ENCODE data around the gene PCP2.

Gene PCP2

GRCh38 chr19:7633698-7634097, at the start of gene PCP2:
TSS of gene PCP2 (minus strand) at chr19:7633719. CDS start at chr19:7633457, 262 bp downstream.
- no peak for DNase-seq

DNA sequence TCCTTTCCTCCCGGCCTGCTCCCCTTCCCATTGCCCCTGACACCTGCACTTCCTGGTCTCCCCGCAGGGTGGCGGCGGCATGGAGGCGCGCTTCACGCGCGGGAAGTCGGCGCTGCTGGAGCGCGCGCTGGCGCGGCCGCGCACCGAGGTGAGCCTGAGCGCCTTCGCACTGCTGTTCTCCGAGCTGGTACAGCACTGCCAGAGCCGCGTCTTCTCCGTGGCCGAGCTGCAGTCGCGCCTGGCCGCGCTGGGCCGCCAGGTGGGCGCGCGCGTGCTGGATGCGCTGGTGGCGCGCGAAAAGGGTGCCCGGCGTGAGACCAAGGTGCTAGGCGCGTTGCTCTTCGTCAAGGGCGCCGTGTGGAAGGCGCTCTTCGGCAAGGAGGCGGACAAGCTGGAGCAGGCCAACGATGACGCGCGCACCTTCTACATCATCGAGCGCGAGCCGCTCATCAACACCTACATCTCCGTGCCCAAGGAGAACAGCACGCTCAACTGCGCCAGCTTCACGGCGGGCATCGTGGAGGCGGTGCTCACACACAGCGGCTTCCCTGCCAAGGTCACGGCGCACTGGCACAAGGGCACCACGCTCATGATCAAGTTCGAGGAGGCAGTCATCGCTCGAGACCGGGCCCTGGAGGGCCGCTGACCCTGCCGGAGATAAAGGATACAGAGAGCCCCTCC, 48.8 kb upstream of the PCP2 start:
- no peak for DNase-seq

DNA sequence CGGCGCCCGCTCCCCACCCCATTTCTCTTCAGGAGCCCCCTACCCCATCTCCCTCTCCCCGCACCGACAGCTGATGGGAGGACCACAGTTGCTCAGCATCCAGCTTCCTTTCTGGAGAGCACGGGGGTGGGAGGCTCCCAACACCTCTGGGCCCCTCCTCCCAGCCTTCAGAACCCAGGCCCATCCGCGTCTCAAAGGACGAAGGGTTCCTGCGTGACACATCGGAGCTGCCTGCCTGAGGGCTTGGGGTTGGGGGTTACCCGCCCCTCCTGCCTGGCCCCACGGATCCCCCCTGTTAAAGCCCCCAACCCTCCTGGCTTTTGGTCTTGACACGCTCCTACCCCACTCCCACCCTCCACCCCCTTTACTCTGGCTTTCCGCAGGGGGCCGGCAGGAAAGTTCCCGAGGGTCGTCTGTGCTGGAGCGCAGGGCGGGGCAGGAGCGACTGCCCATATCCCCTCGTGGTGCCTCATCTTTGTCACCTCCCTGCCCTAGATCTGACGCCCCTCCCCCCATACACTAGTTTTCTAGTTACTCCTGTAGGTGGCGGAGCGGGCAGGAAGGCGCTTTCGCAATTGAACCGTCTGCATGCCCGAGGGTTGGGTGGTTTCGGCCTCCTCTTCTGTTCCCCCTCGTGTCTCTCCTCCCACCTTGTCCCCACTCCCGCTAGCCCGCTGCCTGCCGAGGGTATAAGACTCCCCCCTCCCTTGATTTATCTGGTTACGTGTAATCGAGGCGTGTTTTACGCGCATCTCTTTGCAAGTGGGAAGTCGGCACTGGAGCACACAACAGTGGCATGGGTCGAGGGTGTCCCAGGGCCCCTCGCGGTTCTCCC, 48.0 kb upstream of the PCP2 start:
- no peak for DNase-seq

DNA sequence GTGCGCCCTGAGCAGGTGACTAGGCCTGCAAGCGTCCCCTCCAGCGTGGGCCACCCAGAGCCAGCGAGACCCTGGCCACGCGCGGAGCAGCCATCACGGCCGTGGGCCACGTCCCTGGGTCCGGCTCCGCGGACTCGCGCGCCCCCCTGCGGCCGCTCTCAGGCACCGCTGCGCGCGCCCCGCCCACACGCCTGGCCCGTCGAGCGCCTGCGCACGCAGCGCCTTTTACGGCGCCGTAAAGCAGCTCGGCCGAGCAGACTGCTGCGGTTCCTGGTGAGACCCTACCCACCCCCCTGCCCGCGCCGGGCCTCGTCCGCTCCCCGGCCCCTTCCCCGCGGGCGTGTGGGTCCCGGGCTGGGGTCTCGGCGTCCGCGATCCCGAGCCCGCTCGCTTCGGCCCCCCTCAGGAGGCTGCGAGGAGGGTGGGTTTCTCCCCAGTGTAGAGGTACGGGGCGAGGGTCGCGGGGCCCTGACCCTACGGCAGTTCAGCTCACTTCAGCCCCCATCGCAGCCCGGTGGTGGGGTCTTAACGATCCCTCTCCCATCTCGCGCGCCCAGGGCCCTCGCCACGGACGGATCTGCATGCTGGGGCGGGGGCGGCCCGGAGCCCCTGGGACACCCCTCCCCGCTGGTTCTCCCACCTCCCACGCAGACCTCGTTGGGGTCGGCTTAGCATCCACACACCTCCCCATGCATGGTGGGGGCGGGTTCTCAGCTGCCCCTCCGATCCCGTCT, 47.3 kb upstream of the PCP2 start, which contains the start of gene TRAPPC5:
TSS of gene TRAPPC5 (plus strand) at position 228 of the 734 bp plus-strand sequence. CDS start 1,421 bp downstream, outside the sequence.
- DNase-seq, result peak; percentile 80

DNA sequence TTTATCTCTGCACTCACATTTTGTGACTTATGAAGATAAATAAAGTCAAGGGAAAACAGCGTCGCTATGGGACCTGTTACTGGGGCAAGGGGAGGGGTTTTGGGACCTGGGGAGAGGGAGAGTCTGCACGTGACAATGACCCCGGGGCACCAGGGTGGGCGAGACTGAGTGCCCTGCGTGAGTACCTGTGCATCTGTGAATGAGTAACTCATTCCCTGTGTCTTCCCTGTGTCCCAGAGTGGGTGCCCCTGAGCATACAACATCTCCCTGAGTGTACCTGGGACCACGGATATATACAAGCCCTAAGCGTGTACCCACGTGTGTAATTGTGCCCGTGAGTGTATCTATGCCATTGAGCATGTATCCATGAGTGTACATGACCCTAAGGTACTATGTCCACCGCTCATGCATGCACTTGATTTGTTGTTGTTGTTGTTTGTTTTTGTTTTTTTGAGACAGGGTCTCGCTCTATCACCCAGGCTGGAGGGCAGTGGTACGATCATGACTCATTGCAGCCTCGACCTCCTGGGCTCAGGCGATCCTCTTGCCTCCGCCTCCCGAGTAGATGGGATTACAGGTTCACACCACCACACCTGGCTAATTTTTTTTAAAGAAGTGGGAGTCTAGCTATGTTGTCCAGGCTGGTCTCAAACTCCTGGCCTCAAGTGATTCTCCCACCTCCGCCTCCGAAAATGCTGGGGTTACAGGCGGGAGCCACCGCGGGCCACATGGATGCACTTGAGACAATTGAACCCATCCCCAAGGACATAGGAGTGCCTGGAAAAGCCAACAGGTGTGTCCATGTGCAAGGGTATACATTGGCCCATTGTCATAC, 46.5 kb upstream of the PCP2 start:
- DNase-seq, result no peak

DNA sequence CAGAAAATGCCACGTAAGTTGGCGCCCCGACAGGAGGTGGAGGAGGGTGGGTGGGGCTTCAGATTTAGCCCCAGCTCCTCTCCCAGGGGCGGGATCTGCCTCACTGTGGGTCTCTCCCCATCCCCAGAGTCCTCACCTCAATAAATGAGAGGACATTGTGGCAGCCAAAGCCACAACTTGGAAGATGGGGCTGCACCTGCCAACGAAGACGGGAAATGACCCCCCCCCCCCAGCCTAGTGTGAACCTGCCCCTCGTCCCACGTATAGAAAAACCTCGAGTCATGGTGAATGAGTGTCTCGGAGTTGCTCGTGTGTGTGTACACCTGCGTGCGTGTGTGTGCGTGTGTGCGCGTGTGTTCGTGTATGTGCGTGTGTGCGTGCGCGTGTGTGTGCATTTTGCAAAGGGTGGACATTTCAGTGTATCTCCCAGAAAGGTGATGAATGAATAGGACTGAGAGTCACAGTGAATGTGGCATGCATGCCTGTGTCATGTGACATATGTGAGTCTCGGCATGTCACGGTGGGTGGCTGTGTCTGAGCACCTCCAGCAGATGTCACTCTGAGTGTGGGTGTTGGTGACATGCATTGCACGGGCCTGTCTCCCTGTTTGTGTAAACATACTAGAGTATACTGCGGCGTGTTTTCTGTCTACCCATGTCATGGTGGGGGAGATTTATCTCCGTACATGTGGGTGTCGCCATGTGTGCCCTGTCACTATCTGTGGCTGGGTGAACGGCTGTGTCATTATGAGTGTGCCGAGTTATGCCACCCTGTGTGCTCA, 45.6 kb upstream of the PCP2 start:
- DNase-seq, result no peak

DNA sequence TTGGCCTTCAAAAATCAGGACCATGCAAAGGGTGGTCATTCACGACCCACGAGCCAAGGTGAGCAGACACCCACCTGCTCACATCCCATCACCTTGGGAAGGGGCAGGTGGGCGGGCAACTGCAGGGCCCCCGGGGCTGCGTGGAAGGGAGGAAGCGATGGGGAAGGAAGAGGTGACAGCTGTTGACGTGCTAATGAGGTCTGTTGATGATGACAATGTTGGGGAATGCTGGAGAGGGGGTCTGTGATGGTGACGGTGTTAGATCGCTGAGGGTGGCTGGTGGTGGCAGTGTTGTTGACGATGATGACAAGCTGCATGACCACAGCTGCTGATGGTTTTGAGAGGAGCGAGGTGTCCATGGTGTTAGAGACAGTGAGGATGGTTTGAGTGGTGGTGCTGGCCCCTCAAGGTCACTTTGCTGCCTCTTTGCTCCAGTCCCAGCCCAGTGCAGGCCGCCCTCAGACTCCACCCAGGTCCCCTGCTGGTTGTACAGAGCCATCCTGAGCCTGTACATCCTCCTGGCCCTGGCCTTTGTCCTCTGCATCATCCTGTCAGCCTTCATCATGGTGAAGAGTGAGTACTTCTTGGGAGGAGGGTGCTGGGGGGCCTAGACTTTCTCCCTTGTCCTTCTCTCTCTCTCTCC, 44.3 kb upstream of the PCP2 start:
- no peak for DNase-seq

DNA sequence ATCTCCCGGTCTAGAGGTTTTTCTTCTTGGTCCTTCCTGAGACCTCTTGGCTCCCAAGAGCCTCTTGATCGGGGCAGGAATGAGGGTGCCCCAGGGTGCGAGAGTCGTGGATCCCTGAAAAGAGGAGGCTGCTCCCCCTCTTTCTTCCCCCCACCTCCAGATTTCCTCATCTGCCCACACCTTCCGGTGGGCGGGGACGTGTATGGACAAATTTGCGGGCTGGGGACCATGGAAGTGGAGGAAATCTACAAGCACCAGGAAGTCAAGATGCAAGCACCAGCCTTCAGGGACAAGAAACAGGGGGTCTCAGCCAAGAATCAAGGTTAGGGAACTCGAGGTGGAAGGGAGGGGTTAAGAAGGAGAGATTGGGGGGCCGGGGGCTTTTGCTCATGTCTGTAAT, 43.3 kb upstream of the PCP2 start, which contains the start of gene MCEMP1:
TSS of gene MCEMP1 (plus strand) at position 237 of the 400 bp plus-strand sequence. CDS start at position 268, 31 bp downstream.
- DNase-seq, result no peak

DNA sequence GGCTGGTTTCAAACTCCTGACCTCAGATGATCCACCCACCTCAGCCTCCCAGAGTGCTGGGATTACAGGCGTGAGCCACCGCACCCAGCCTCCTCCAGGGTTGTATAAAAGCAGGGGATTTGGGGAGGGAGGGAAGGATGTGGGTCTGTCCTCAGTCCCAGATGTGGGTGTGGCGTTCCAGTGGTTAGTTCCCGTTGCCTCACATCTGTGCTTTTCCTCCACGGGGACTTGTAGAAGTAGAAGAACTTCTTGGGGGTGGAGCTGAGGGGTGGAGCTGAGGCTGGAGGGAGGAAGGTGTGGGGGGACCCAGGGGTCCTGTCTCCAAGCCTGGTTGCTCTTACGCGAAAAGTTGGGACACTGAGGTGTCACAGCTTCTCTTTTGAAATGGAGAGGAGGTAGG, 42.9 kb upstream of the PCP2 start:
- no peak for DNase-seq

- no peak for DNase-seq
These were observed 40.8 kb upstream of the PCP2 start for GRCh38 chr19:7674010-7675005.

DNA sequence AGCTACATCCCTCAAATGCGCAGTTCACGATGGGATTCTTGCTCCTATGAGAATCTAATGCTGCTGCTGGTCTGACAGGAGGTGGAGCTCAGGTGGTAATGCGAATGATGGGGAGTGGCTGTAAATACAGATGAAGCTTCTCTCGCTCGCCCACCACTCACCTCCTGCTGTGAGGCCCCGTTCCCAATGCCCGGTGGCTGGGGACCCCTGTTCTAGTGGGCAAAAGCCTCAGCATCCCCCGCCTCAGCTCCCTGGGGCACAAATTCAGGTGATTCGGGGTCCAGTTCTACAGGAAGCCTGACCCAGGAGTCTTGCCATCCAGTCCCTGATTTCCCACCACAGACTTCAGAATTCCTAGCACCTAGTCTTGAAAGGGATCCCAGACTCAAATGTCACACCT, 39.0 kb upstream of the PCP2 start:
- DNase-seq, result no peak

GRCh38 chr19:7670790-7671189, 37.3 kb upstream of the PCP2 start:
- no peak for DNase-seq

- no peak for DNase-seq
These were observed 36.7 kb upstream of the PCP2 start for GRCh38 chr19:7670150-7670783.

DNA sequence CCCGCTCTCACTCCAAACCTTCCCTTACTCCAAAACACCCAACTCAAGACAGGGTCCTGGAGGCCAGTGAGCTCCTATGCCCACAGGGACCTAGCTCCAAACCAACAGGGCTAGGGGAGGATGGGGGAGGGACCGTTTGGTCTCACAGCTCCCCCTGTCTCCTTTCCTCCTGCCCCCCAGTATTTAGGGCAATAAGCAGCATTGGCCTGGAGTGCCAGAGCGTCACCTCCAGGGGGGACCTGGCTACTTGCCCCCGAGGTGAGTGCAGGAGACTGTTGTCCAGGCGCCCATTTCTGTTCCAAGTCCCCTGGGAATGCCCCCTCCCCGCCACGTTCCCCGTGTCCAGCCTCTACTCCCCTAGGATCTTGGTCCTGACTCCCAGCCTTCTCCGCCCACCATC, 36.1 kb upstream of the PCP2 start:
- no peak for DNase-seq

DNA sequence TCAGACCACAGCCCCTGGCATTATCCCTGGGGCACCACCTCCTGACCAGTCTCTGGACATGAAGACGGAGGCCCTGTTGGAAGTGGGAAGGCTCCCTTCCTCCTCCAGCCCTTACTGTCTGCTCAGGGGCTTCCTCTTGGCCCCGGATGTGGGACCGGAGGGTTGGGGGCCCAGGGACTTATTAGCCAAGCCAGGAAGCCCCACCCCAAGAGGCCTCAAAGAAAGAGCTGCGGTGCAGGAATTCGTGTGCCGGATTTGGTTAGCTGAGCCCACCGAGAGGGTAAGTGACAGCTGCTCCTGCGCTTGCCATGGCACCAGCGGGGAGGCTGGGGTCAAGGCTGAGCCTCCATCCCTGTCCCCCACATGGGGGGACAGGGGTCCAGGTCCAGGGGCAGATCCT, 35.3 kb upstream of the PCP2 start, which contains the start of gene RETN:
TSS of gene RETN (plus strand) at position 208 of the 400 bp plus-strand sequence. CDS start 278 bp downstream, outside the sequence.
- no peak for DNase-seq

DNA sequence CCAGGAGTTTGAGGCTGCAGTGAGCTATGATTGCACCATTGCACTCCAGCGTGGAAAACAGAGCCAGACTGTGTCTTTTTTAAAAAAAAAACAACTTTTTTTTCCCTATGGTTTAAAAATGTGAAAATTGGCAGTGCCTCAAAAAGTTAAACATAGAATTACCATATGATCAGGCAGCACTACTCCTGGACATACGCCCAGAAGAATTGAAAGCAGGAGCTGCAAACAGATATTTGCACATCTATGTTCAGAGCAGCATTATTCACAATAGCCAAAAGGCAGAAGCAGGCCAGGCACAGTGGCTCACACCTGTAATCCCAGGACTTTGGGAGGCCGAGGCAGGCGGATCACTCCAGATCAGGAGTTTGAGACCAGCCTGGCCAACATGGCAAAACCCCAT, 31.6 kb upstream of the PCP2 start:
- no peak for DNase-seq

GRCh38 chr19:7663706-7664105, 30.2 kb upstream of the PCP2 start:
- DNase-seq, result no peak

- DNase-seq, result no peak
These were observed 29.1 kb upstream of the PCP2 start for GRCh38 chr19:7662657-7663056.
